ENCODE measurements around the gene SELPLG.
A peak's percentile ranks its signal among the peaks of the same experiment; 100 is the strongest.
"Not testable (repeated sequence)": the region's sequence is repeated elsewhere in the genome, so short reads cannot be mapped to it uniquely, and the experiment has no call there.

The SELPLG gene

GRCh38 chr12:108638141-108638827 lies 4.6 kb upstream of the SELPLG start:
- no peak for DNase-seq (ENCODE audit: low read depth)

- no peak for DNase-seq (ENCODE audit: low read depth)
Measured at GRCh38 chr12:108637222-108637971, 3.7 kb upstream of the SELPLG start.

GRCh38 chr12:108635997-108636808 lies 2.5 kb upstream of the SELPLG start:
- no peak for DNase-seq (ENCODE audit: low read depth)

- no peak for DNase-seq (ENCODE audit: low read depth)
Measured at GRCh38 chr12:108635201-108635996, 1.7 kb upstream of the SELPLG start.

GRCh38 chr12:108634341-108634751 lies 652 bp upstream of the SELPLG start:
- no peak for DNase-seq (ENCODE audit: low read depth)

- DNase-seq (ENCODE audit: low read depth), result no peak
Measured at GRCh38 chr12:108633081-108633533, 587 bp downstream of the SELPLG start.

GRCh38 chr12:108631261-108631660 lies 2.4 kb downstream of the SELPLG start:
- DNase-seq (ENCODE audit: low read depth), result not testable (repeated sequence)

GRCh38 chr12:108630481-108631207 lies 3.0 kb downstream of the SELPLG start:
- peak; percentile 59 for DNase-seq (ENCODE audit: low read depth)

GRCh38 chr12:108629824-108630476 lies 3.7 kb downstream of the SELPLG start:
- DNase-seq (ENCODE audit: low read depth), result peak; percentile 73

- DNase-seq (ENCODE audit: low read depth), result no peak
Measured at GRCh38 chr12:108629151-108629550, 4.5 kb downstream of the SELPLG start.

GRCh38 chr12:108627134-108627920 lies 6.4 kb downstream of the SELPLG start:
- no peak for DNase-seq (ENCODE audit: low read depth)

GRCh38 chr12:108625228-108625627 lies 8.5 kb downstream of the SELPLG start:
- DNase-seq (ENCODE audit: low read depth), result no peak

- DNase-seq (ENCODE audit: low read depth), result no peak
Measured at GRCh38 chr12:108623577-108623976, 10.1 kb downstream of the SELPLG start.

- no peak for DNase-seq (ENCODE audit: low read depth)
Measured at GRCh38 chr12:108622921-108623514, 10.7 kb downstream of the SELPLG start.

GRCh38 chr12:108622421-108622820 lies 11.3 kb downstream of the SELPLG start:
- no peak for DNase-seq (ENCODE audit: low read depth)

GRCh38 chr12:108621161-108621560 lies 12.5 kb downstream of the SELPLG start:
- DNase-seq (ENCODE audit: low read depth), result no peak

- DNase-seq (ENCODE audit: low read depth), result no peak
Measured at GRCh38 chr12:108620236-108620879, 13.3 kb downstream of the SELPLG start.

- DNase-seq (ENCODE audit: low read depth), result no peak
Measured at GRCh38 chr12:108619369-108620160, 14.1 kb downstream of the SELPLG start.
